Bronchial epithelial cell (primary cell): ENCODE measurements around the gene AKR1E2. TPM values are rescaled to one million over a fixed set of nuclear protein-coding genes. Genes with fewer than 3 reads are reported as not detected.

Experiments used
- DNase-seq: peaks from one replicate; pipeline ENCODE4 v3.0.0-alpha.2; 2010; ENCODE audit warnings: low read depth
- FAIRE-seq: peaks from 2 replicates; lab custom pipeline; 2011; peaks lifted over from hg19 to GRCh38; lab: Jason Lieb, UNC
- H3K27me3 ChIP-seq: 2 replicates; pipeline ENCODE4 v1.5.1; 2011; ENCODE audit warnings: low read length; ENCODE audit not compliant: control insufficient read depth, insufficient read depth
- H3K36me3 ChIP-seq: 2 replicates; pipeline ENCODE4 v1.5.1; 2011; ENCODE audit warnings: low read length; ENCODE audit not compliant: control insufficient read depth, insufficient read depth
- H3K4me3 ChIP-seq: 2 replicates; pipeline ENCODE4 v1.5.1; 2011; ENCODE audit warnings: mild to moderate bottlenecking, low read depth, low read length, control low read depth
- total RNA-seq: library from RNA; depleted of rRNA; stranded (reverse); fragments of >200 nt; gene quantifications from 2 replicates; pipeline ENCODE4 v1.2.1, GENCODE V29; 2014
- TF ChIP-seq, protein P1 (sequence below): IDR thresholded peaks from 2 replicates; pipeline ENCODE4 v1.5.1; 2011; ENCODE audit warnings: mild to moderate bottlenecking, moderate library complexity, low read length, control low read depth, inconsistent platforms; ENCODE audit not compliant: insufficient read depth, severe bottlenecking

AKR1E2 gene
- total RNA-seq, 1 donor from 2014 or later = 6.1 TPM

DNA sequence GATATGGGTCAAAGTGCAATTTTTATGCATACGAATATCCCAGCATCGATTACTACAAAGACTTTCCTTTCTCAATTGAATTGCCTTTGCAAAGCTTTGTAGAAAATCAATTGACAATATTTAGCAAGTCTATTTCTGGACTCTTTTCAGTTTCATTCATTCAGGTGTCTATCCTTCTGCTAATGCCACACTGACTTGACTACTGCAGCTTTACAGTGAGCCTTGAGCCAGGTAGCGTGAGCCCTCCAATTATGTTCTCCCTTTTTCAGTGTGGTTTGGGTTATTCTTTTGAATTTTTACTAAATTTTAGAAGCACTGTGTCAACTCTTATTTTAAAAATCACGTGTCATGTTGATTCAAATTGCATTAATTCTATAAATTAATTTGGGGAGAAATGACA lies 19.5 kb upstream of the AKR1E2 start:
- Histone ChIP-seq H3K36me3 (no peaks in the 10 kb centered on the region), H3K27me3 (no peaks in the 10 kb centered on the region), H3K4me3 (no peak overlapping the region)
- FAIRE-seq = no peak
- DNase-seq = no peak
- TF ChIP-seq, protein P1, sequence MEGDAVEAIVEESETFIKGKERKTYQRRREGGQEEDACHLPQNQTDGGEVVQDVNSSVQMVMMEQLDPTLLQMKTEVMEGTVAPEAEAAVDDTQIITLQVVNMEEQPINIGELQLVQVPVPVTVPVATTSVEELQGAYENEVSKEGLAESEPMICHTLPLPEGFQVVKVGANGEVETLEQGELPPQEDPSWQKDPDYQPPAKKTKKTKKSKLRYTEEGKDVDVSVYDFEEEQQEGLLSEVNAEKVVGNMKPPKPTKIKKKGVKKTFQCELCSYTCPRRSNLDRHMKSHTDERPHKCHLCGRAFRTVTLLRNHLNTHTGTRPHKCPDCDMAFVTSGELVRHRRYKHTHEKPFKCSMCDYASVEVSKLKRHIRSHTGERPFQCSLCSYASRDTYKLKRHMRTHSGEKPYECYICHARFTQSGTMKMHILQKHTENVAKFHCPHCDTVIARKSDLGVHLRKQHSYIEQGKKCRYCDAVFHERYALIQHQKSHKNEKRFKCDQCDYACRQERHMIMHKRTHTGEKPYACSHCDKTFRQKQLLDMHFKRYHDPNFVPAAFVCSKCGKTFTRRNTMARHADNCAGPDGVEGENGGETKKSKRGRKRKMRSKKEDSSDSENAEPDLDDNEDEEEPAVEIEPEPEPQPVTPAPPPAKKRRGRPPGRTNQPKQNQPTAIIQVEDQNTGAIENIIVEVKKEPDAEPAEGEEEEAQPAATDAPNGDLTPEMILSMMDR = no peak

DNA sequence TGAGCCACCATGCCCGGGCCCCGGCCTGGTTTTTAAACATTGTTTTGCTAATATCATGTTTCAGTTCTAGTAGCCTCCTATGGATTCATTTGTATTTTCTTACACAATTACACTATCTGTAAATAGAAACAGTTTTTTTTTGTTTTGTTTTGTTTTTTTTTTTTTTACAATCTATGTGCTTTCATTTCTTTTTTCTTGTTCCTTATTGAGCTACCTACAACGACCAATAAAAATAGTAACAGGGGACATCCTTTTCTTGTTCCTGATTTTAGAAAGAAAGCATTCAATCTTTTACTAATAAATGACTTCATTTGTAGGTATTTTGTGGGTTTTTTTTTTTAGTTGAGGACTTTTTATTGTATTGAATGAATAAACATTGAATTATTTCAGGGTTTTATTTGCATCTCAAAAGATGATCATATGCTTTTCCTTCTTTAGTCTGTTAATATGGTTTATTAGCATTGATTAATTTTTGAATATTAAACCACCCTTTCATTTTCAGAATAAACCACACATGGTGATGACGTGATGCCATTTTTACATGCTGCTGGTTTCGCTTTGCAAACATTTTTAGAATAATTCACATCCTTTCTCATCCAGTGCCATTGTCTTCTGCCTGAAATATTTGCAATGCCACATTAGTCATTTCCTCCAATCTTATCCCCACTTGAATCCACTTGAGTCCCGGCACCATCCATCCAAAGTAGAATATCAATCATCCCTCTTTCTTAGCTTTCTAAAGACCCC lies 18.1 kb upstream of the AKR1E2 start:
- TF ChIP-seq, protein P1 = no peak
- DNase-seq (peak; percentile 93), FAIRE-seq (no peak)
- Histone ChIP-seq H3K4me3 (no peak overlapping the region), H3K36me3 (no peaks in the 10 kb centered on the region), H3K27me3 (no peaks in the 10 kb centered on the region)

DNA sequence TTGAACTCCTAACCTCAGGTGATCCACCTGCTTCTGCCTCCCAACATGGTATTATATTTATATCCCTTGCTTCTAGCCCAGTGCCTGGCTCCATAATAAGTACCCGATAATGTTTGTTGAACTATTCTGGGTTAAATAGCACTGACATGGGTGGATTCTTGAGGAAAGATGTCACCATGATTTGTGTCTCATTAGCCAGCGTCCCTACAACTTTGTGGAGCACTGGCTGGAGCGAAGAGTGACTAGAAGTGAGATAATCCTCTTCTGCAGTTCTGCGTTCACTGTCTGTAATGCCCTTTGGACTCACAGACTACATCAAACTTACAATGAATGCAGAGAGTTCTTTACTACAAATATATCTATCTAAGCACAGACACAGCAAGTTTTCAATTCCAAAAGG lies 16.9 kb upstream of the AKR1E2 start:
- Histone ChIP-seq H3K4me3 (no peak overlapping the region), H3K27me3 (no peaks in the 10 kb centered on the region), H3K36me3 (no peaks in the 10 kb centered on the region)
- TF ChIP-seq, protein P1 = no peak
- no peak for FAIRE-seq
- no peak for DNase-seq

DNA sequence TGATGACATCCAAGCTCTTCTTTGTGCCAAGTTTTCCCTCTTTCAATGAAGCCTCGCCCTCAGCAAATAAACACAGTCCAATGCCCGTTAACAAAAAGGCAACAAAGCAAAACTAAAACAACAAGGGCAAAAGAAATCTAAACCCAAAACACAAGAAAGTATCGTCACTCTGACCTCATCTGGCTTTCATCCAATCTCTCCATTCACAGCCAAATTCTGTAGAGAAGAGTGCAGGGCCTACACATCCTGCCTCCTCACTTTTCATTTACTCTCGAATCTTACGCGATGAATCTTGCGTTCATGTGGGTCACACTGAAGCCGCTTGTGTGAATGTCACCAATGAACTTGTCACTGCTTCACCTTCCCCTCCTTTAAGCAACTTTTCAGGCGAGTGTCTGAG lies 15.9 kb upstream of the AKR1E2 start:
- TF ChIP-seq, protein P1 = no peak
- no peaks in the 10 kb centered on the region for H3K27me3 ChIP-seq
- no peak overlapping the region for H3K4me3 ChIP-seq
- no peak for FAIRE-seq
- H3K36me3 ChIP-seq = no peaks in the 10 kb centered on the region
- DNase-seq = no peak

DNA sequence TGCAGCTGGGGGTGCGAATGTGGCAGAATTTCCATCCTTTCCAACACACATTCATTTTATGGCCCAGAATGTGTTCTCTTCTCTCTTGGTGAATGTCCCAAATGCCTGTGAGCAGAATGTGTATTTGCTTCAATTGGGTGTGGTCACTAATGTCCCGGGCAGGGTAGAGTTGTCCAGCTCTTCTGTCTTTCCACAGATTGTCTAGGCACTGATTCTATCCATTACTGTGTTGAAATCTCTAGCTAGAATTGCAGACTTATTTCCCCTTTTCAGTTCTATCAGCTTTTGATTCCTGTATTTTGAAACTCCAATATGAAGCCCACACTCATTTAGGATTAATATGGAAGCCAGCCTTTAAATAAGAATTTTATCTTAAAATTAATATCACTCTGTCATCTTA lies 14.0 kb upstream of the AKR1E2 start:
- H3K4me3 ChIP-seq = no peak overlapping the region
- FAIRE-seq (no peak), DNase-seq (no peak)
- TF ChIP-seq, protein P1 = no peak
- no peaks in the 10 kb centered on the region for H3K27me3 ChIP-seq
- H3K36me3 ChIP-seq = no peaks in the 10 kb centered on the region

DNA sequence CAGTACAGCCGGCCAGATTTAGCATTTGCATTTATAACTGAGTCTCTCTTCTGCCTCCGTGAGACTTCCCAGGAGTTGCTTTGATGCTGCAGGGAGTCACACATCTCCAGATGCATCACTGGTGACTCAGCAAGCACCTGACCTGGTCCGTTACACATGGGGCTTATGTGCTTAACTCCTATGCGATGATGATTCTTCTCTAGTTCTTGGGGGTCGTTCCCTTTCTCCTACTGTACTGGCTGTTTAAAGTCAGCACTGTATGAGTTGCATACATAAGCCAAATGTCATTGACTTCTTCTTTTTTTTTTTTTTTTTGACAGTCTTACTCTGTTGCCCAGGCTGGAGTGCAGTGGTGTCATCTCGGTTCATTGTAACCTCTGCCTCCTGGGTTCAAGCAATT lies 13.0 kb upstream of the AKR1E2 start:
- Histone ChIP-seq H3K27me3 (no peaks in the 10 kb centered on the region), H3K36me3 (no peaks in the 10 kb centered on the region), H3K4me3 (no peak overlapping the region)
- TF ChIP-seq, protein P1 = no peak
- DNase-seq (peak; percentile 85), FAIRE-seq (no peak)
